Measurements from ENCODE around the gene MRPL50. TPM values are rescaled to one million over a fixed set of nuclear protein-coding genes. Genes with fewer than 3 reads are reported as not detected.
"Not testable (repeated sequence)": the region's sequence is repeated elsewhere in the genome, so short reads cannot be mapped to it uniquely, and the experiment has no call there.

MRPL50 gene
- polyA plus RNA-seq, 3 donors, result 5.7 to 8.7 (median 7.5) TPM

GRCh38 chr9:101419863-101420262, 21.4 kb upstream of the MRPL50 start:
- WGBS, 3 donors, result 82 to 97% (median 91%) methylated on average over 2 of the region's 2 CpGs
- H3K27ac ChIP-seq (ENCODE audit: low read depth, low read length), result no peak overlapping the region

GRCh38 chr9:101418518-101419430, 20.4 kb upstream of the MRPL50 start:
- no peak overlapping the region for H3K27ac ChIP-seq (ENCODE audit: low read depth, low read length)
- WGBS, 3 donors, result 64 to 70% (median 67%) methylated on average over 7 of the region's 7 CpGs

- H3K27ac ChIP-seq (ENCODE audit: low read depth, low read length), result no peak overlapping the region
Measured at GRCh38 chr9:101417977-101418376, 19.6 kb upstream of the MRPL50 start.

GRCh38 chr9:101417389-101417788, 19.0 kb upstream of the MRPL50 start:
- no peak overlapping the region for H3K27ac ChIP-seq (ENCODE audit: low read depth, low read length)

GRCh38 chr9:101415578-101415977, 17.2 kb upstream of the MRPL50 start:
- H3K27ac ChIP-seq (ENCODE audit: low read depth, low read length), result no peak overlapping the region

GRCh38 chr9:101414839-101415238, 16.4 kb upstream of the MRPL50 start:
- no peak overlapping the region for H3K27ac ChIP-seq (ENCODE audit: low read depth, low read length)

- no peak overlapping the region for H3K27ac ChIP-seq (ENCODE audit: low read depth, low read length)
- 97 to 99% (median 97%) methylated on average over 4 of the region's 4 CpGs for WGBS, 3 donors
Measured at GRCh38 chr9:101409079-101409477, 10.7 kb upstream of the MRPL50 start.

- H3K27ac ChIP-seq (ENCODE audit: low read depth, low read length), result no peak overlapping the region
- 97% methylated on average over 5 of the region's 5 CpGs for WGBS, 3 donors
Measured at GRCh38 chr9:101408374-101409078, 10.1 kb upstream of the MRPL50 start.

- H3K27ac ChIP-seq (ENCODE audit: low read depth, low read length), result no peak overlapping the region
- 92 to 94% (median 93%) methylated on average over 9 of the region's 9 CpGs for WGBS, 3 donors
Measured at GRCh38 chr9:101403516-101404285, 5.3 kb upstream of the MRPL50 start.

- H3K27ac ChIP-seq (ENCODE audit: low read depth, low read length), result no peak overlapping the region
- 27 to 41% (median 28%) methylated on average over 5 of the region's 5 CpGs for WGBS, 3 donors
Measured at GRCh38 chr9:101400120-101400519, 1.7 kb upstream of the MRPL50 start.

- whole genome bisulfite sequencing, 3 donors, result 3 to 7% (median 4%) methylated on average over 2 of the region's 2 CpGs
- no peak overlapping the region for H3K27ac ChIP-seq (ENCODE audit: low read depth, low read length)
Measured at GRCh38 chr9:101399643-101399970, 1.2 kb upstream of the MRPL50 start.

- 1 to 3% (median 2%) methylated on average over 23 to 28 of the region's 28 CpGs for WGBS, 3 donors
- H3K27ac ChIP-seq (ENCODE audit: low read depth, low read length), result no peak overlapping the region
Measured at GRCh38 chr9:101398930-101399642, 668 bp upstream of the MRPL50 start.

GRCh38 chr9:101397746-101398067, 711 bp downstream of the MRPL50 start:
- WGBS, 3 donors, result 4 to 9% (median 8%) methylated on average over 4 of the region's 4 CpGs
- no peak overlapping the region for H3K27ac ChIP-seq (ENCODE audit: low read depth, low read length)

GRCh38 chr9:101394687-101395086, 3.7 kb downstream of the MRPL50 start:
- 93 to 100% (median 99%) methylated on average over 1 of the region's 1 CpG for WGBS, 3 donors
- H3K27ac ChIP-seq (ENCODE audit: low read depth, low read length), result no peak overlapping the region

- H3K27ac ChIP-seq (ENCODE audit: low read depth, low read length), result no peak overlapping the region
- 98 to 99% (median 99%) methylated on average over 3 of the region's 3 CpGs for WGBS, 3 donors
Measured at GRCh38 chr9:101393135-101393534, 5.3 kb downstream of the MRPL50 start.

GRCh38 chr9:101388507-101388993, 9.9 kb downstream of the MRPL50 start:
- H3K27ac ChIP-seq (ENCODE audit: low read depth, low read length), result no peak overlapping the region
- WGBS, 3 donors, result 83 to 89% (median 88%) methylated on average over 2 of the region's 2 CpGs

- 50 to 58% (median 56%) methylated on average over 6 of the region's 6 CpGs for WGBS, 3 donors
- no peak overlapping the region for H3K27ac ChIP-seq (ENCODE audit: low read depth, low read length)
Measured at GRCh38 chr9:101387871-101388506, 10.4 kb downstream of the MRPL50 start.

- WGBS, 3 donors, result 94 to 96% (median 94%) methylated on average over 11 of the region's 11 CpGs
Measured at GRCh38 chr9:101384873-101385536, 13.4 kb downstream of the MRPL50 start, which contains the start of gene BAAT. BAAT (minus strand) TSS chr9:101385006; CDS start chr9:101371404, 13,602 bp downstream.

More at GRCh38 chr9:101384873-101385536, 13.4 kb downstream of the MRPL50 start, which contains the start of gene BAAT:
- not testable (repeated sequence) for H3K27ac ChIP-seq (ENCODE audit: low read depth, low read length)
